Sigmoid colon (tissue), 4 donors: Measurements from ENCODE around the gene MX2.

ENCODE experiments used
- CTCF ChIP-seq, 4 experiments: fragments of 450-650 bp in 3 of 4; fragments of 200-600 bp in 1 of 4; IDR thresholded peaks; one replicate each; pipeline ENCODE4 v1.5.1; 2016 to 2019; ENCODE audit warnings: antibody characterized with exemption in 4 of 4, mild to moderate bottlenecking in 3 of 4, moderate library complexity in 2 of 4
- POLR2AphosphoS5 ChIP-seq, 4 donors: sonication (generic); formaldehyde crosslinking; IDR thresholded peaks; one replicate each; pipeline ENCODE4 v1.6.1; 2017; ENCODE audit warnings: antibody characterized with exemption in 4 of 4

DNA sequence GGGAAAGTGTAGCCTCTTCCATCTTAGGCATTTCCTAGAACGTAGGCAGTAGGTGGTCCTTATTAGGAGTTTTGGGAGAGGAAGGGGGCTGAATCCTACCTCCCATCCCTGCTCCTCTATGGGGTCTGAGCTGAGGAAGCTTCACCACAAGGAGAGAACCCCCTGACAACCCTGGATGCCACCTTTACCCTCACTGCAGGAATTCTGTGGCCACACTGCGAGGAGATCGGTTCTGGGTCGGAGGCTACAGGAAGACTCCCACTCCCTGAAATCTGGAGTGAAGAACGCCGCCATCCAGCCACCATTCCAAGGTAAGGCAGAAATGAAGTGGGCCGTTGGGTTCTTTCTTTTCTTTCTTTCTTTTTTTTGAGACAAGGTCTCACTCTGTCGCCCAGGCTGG, 65.7 kb downstream of the MX2 start:
- TF ChIP-seq CTCF (IDR thresholded peaks at IDR 0.05) (no peak), POLR2AphosphoS5 (IDR thresholded peaks at IDR 0.05) (no peak)
